Esophagus squamous epithelium (tissue), 5 donors: ENCODE data around the gene P2RY13. TPM values are rescaled to one million over a fixed set of nuclear protein-coding genes. Genes with fewer than 3 reads are reported as not detected.

Source experiments
- DNase-seq: peaks from one replicate; lab custom pipeline; 2025; lab: John Stamatoyannopoulos, UW
- H3K27ac ChIP-seq, 4 donors: fragments of 200-600 bp; sonication (generic); one replicate each; pipeline ENCODE4 v1.5.1; 2016 to 2019; ENCODE audit warnings: mild to moderate bottlenecking in 1 of 4
- H3K27me3 ChIP-seq, 4 donors: fragments of 200-600 bp; sonication (generic); 1 replicate in 3 of 4; 2 replicates in 1 of 4; pipeline versions ENCODE4 v1.5.1 to v1.6.0; 2017 to 2021; ENCODE audit warnings: antibody characterized with exemption in 1 of 4
- H3K36me3 ChIP-seq, 3 donors: fragments of 200-600 bp; sonication (generic); one replicate each; pipeline ENCODE4 v1.5.1; 2016 to 2019
- H3K4me1 ChIP-seq, 3 donors: fragments of 200-600 bp; sonication (generic); one replicate each; pipeline ENCODE4 v1.5.1; 2017 to 2019
- H3K4me3 ChIP-seq, 4 donors: fragments of 200-600 bp; sonication (generic); 1 replicate in 3 of 4; 2 replicates in 1 of 4; pipeline ENCODE4 v1.5.1; 2016 to 2019; ENCODE audit warnings: mild to moderate bottlenecking in 2 of 4, moderate library complexity in 1 of 4
- H3K9me3 ChIP-seq, 3 donors: fragments of 200-600 bp; sonication (generic); one replicate each; pipeline ENCODE4 v1.5.1; 2016 to 2019
- POLR2A ChIP-seq, 4 donors: fragments of 450-650 bp; IDR thresholded peaks; one replicate each; pipeline ENCODE4 v1.6.1; 2017; ENCODE audit warnings: antibody characterized with exemption in 4 of 4, mild to moderate bottlenecking in 4 of 4, moderate library complexity in 3 of 4
- WGBS, 2 donors: methylation state at CpG; one replicate each; pipeline ENCODE4 v1.1.5; 2018; 5-methylcytosine and 5-hydroxymethylcytosine counted together
- intact Hi-C: fragments of 100-400 bp; cut with DNase I; formaldehyde crosslinking; loops from one replicate; pipeline ENCODE4 v1.15.0; 2022
- total RNA-seq, 4 donors: library from RNA; depleted of rRNA; stranded (reverse); fragments of >200 nt; gene quantifications; one replicate each; pipeline ENCODE4 v1.1.0, GENCODE V29; 2016
- TF ChIP-seq, protein P1 (sequence below), 6 experiments: fragments of 450-650 bp in 4 of 6; fragments of 200-600 bp in 2 of 6; sonication (generic) in 2 of 6; IDR thresholded peaks; one replicate each; pipeline ENCODE4 v1.5.1; 2016 to 2019; ENCODE audit warnings: antibody characterized with exemption in 6 of 6, mild to moderate bottlenecking in 4 of 6, moderate library complexity in 4 of 6
- donor health status: DM: yes; HTN: yes; CAD: no.

P2RY13 gene
- total RNA-seq, 4 donors from 2014 or later, result 0.18 to 3.1 (median 1.2) TPM; not detected in 1

DNA sequence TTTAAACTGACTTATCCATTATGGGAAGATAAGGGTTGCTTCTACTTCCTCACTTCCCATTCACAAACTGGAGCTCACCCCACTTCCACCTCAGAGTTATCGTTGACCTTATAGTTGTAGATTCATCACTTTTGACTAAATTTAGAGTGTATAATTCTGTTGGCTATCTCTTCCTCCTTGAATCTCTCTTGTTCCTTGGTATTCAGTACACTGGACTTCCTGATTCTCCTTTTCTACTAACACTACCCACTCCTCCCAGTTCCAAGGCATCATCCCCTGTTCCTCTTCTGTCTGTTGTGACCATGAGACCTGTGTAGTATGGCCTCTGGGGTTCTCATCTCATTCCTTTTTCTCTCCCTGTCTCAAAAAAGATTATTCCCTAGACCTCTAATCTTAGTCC lies 6.8 kb downstream of the P2RY13 start:
- intact Hi-C loops, result no loop called here
- Histone ChIP-seq H3K36me3 (no peaks in the 10 kb centered on the region), H3K4me1 (peaks cover 20 to 46% (median 23%) of the 10 kb centered on the region in 3 donors), H3K9me3 (no peaks in the 10 kb centered on the region), H3K27ac (no peak overlapping the region), H3K4me3 (no peak overlapping the region), H3K27me3 (no peaks in the 10 kb centered on the region)
- no peak for DNase-seq
- TF ChIP-seq POLR2A (IDR thresholded peaks at IDR 0.05), result no peak
- TF ChIP-seq, protein P1, sequence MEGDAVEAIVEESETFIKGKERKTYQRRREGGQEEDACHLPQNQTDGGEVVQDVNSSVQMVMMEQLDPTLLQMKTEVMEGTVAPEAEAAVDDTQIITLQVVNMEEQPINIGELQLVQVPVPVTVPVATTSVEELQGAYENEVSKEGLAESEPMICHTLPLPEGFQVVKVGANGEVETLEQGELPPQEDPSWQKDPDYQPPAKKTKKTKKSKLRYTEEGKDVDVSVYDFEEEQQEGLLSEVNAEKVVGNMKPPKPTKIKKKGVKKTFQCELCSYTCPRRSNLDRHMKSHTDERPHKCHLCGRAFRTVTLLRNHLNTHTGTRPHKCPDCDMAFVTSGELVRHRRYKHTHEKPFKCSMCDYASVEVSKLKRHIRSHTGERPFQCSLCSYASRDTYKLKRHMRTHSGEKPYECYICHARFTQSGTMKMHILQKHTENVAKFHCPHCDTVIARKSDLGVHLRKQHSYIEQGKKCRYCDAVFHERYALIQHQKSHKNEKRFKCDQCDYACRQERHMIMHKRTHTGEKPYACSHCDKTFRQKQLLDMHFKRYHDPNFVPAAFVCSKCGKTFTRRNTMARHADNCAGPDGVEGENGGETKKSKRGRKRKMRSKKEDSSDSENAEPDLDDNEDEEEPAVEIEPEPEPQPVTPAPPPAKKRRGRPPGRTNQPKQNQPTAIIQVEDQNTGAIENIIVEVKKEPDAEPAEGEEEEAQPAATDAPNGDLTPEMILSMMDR (IDR thresholded peaks at IDR 0.05), result no peak
- 88 to 94% methylated on average over 1 of the region's 1 CpG for WGBS, 2 donors

DNA sequence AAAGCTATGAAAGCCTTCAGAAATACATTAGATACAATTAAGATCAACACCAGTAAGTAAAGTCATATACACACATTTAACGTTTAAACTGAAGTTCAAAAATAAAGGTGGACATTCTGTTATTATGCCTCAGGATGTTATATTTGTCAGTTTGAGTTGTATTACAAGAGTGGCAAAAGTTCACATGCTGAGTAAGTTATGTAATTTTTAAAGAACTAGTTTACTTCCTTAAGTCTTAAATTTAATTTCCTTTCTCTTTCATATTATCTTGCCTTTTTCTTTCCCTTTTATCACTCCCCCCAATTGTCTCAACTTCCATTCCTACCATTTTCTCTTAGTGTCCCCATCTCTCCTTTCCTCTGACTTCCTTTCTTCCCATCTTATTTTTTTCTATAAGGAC lies 7.8 kb downstream of the P2RY13 start:
- Histone ChIP-seq H3K9me3 (no peaks in the 10 kb centered on the region), H3K27ac (no peak overlapping the region), H3K36me3 (no peaks in the 10 kb centered on the region), H3K27me3 (no peaks in the 10 kb centered on the region), H3K4me3 (no peak overlapping the region), H3K4me1 (peaks cover 20 to 51% (median 24%) of the 10 kb centered on the region in 3 donors)
- no peak for DNase-seq
- intact Hi-C loops, result no loop called here
- TF ChIP-seq, protein P1 (IDR thresholded peaks at IDR 0.05), result no peak
- no peak for TF ChIP-seq POLR2A (IDR thresholded peaks at IDR 0.05)
- WGBS, 2 donors, result 24 to 34% methylated on average over 1 of the region's 1 CpG

DNA sequence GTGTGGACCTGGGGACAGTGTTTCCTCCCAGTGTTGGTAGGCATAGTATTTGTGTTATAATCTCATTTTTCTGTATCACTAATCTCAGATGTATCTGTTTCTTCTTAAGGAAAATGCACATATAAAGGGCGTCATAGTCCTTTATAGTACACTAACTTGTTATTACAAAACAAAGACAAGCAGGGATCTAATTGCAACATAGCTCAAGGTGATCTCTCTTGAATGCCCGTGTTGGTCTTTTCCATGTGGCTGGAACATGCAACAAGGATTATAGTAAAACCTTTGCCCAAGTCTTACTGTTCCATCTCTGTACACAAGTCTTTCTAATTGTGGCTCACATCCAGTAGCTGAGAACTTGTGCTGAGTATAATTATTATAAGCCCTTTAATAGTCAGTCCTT lies 9.2 kb downstream of the P2RY13 start:
- TF ChIP-seq POLR2A (IDR thresholded peaks at IDR 0.05), result no peak
- TF ChIP-seq, protein P1 (IDR thresholded peaks at IDR 0.05), result no peak
- DNase-seq, result no peak
- Histone ChIP-seq H3K27me3 (no peaks in the 10 kb centered on the region), H3K36me3 (no peaks in the 10 kb centered on the region), H3K4me1 (peaks cover 20 to 51% (median 24%) of the 10 kb centered on the region in 3 donors), H3K9me3 (no peaks in the 10 kb centered on the region), H3K27ac (peak overlapping the region; percentile 53 to 92 (median 87)), H3K4me3 (no peak overlapping the region)
- intact Hi-C loops, result no loop called here
- WGBS, 2 donors, result 29 to 36% methylated on average over 2 of the region's 2 CpGs

DNA sequence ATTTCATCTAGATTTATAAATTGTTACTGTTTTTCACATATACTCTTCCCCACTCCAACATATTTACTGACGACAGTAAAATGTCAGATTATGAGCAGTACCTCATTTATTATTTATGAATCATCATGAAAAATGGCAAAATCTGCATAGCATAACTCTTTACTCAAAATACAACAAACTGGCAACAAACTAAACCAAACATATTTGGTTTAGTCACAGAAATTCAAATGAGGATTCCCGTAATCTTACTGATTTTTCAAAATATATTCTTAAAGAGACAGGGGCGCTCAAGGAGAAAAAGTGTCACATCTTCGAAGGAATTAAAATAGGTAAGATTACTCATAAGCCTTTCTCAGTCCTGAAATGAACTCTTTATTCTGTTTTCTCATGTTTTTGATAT lies 9.7 kb downstream of the P2RY13 start:
- Histone ChIP-seq H3K27me3 (no peaks in the 10 kb centered on the region), H3K4me1 (peaks cover 20 to 56% (median 24%) of the 10 kb centered on the region in 3 donors), H3K4me3 (no peak overlapping the region), H3K9me3 (no peaks in the 10 kb centered on the region), H3K36me3 (no peaks in the 10 kb centered on the region), H3K27ac (peak overlapping the region; percentile 53 to 92 (median 87))
- WGBS, 2 donors, result 41 to 51% methylated on average over 4 of the region's 4 CpGs
- DNase-seq, result no peak
- TF ChIP-seq POLR2A (IDR thresholded peaks at IDR 0.05), result no peak
- TF ChIP-seq, protein P1 (IDR thresholded peaks at IDR 0.05), result no peak
- intact Hi-C loops, result no loop called here

DNA sequence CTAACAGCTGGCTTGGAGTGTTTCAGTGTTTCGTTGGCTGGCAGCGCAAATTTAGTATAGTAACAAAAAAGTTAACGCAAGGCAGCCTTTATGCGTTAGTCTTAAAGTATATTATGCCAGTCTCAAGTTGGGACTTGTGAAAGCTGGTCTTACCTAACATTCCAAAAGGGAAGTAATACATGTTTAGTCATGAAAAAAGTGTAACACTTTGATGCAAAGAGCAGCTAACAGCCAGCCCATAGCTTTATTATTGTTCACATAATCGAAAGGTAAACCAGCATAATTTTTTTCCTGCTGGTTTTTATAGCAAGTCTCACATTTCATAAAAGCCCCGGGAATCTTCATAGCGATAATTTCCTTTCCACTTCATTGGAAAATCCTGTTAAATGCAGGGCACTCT lies 10.4 kb downstream of the P2RY13 start:
- H3K36me3 ChIP-seq, result no peaks in the 10 kb centered on the region
- intact Hi-C loops, result no loop called here
- peak overlapping the region; percentile 53 to 92 (median 87) for H3K27ac ChIP-seq
- peaks cover 20 to 60% (median 24%) of the 10 kb centered on the region in 3 donors for H3K4me1 ChIP-seq
- H3K4me3 ChIP-seq, result peak overlapping the region in 1 of 4 donors; percentile 4
- DNase-seq, result no peak
- 36 to 49% methylated on average over 7 of the region's 7 CpGs for WGBS, 2 donors
- H3K9me3 ChIP-seq, result no peaks in the 10 kb centered on the region
- H3K27me3 ChIP-seq, result no peaks in the 10 kb centered on the region
- TF ChIP-seq, protein P1 (IDR thresholded peaks at IDR 0.05), result no peak
- no peak for TF ChIP-seq POLR2A (IDR thresholded peaks at IDR 0.05)
